Epithelial cell of proximal tubule (primary cell): ENCODE data around the gene EXO1. TPM values are rescaled to one million over a fixed set of nuclear protein-coding genes. Genes with fewer than 3 reads are reported as not detected.

Experiments
- DNase-seq: peaks from one replicate; pipeline ENCODE4 v3.0.0-alpha.2; 2011; ENCODE audit warnings: low read depth
- H3K4me3 ChIP-seq: 2 replicates; pipeline ENCODE4 v1.5.1; 2011; ENCODE audit warnings: low read depth, mild to moderate bottlenecking, low read length
- CTCF ChIP-seq: conservative IDR thresholded peaks from 2 replicates; pipeline ENCODE4 v1.5.1; 2012; ENCODE audit warnings: low read depth, mild to moderate bottlenecking, low read length
- total RNA-seq: library from RNA; depleted of rRNA; stranded (reverse); fragments of >200 nt; gene quantifications from 2 replicates; pipeline ENCODE4 v1.2.3, GENCODE V29; 2015

Gene EXO1
- total RNA-seq, 1 donor from 2014 or later = 13.4 TPM

GRCh38 chr1:241813768-241814320 is 34.2 kb upstream of the EXO1 start:
- TF ChIP-seq CTCF = no peak
- no peak for DNase-seq
- no peak overlapping the region for H3K4me3 ChIP-seq

GRCh38 chr1:241816008-241816407 is 32.0 kb upstream of the EXO1 start:
- no peak overlapping the region for H3K4me3 ChIP-seq
- DNase-seq = no peak
- TF ChIP-seq CTCF = no peak

GRCh38 chr1:241817331-241817792 is 30.6 kb upstream of the EXO1 start:
- no peak for TF ChIP-seq CTCF
- H3K4me3 ChIP-seq = no peak overlapping the region
- DNase-seq = no peak

- no peak overlapping the region for H3K4me3 ChIP-seq
- no peak for TF ChIP-seq CTCF
- no peak for DNase-seq
Measured at GRCh38 chr1:241817956-241818612, 29.9 kb upstream of the EXO1 start.

GRCh38 chr1:241819340-241819866 is 28.6 kb upstream of the EXO1 start:
- TF ChIP-seq CTCF = no peak
- no peak overlapping the region for H3K4me3 ChIP-seq
- no peak for DNase-seq

- TF ChIP-seq CTCF = no peak
Measured at GRCh38 chr1:241821363-241821762, 26.6 kb upstream of the EXO1 start.

GRCh38 chr1:241822846-241823245 is 25.2 kb upstream of the EXO1 start:
- no peak for TF ChIP-seq CTCF
- no peak for DNase-seq
- no peak overlapping the region for H3K4me3 ChIP-seq

More at GRCh38 chr1:241821363-241821762, 26.6 kb upstream of the EXO1 start:
- no peak for DNase-seq
- H3K4me3 ChIP-seq = no peak overlapping the region
